ENCODE measurements around the gene SERPINB1.

GRCh38 chr6:2848851-2849250 is 7.2 kb upstream of the SERPINB1 start:
- no peak for TF ChIP-seq CTCF (IDR thresholded peaks at IDR 0.05)
- no peak for TF ChIP-seq POLR2A (IDR thresholded peaks at IDR 0.05)

All from testis (tissue), 2 donors.